BJ (cell line): ENCODE measurements around the gene CTNNBIP1. TPM values are rescaled to one million over a fixed set of nuclear protein-coding genes. Genes with fewer than 3 reads are reported as not detected.

Experiments used
- CTCF ChIA-PET: fragments of 350-600 bp; formaldehyde crosslinking; extraction: SDS; loops from one replicate; lab custom pipeline; 2021; ENCODE audit warnings: antibody characterized with exemption, inconsistent platforms; lab: Yijun Ruan, JAX
- POLR2A ChIA-PET: fragments of 300-600 bp; sonication (Branson Sonifier 250); formaldehyde crosslinking; extraction: SDS; loops from one replicate; lab custom pipeline; 2021; ENCODE audit warnings: antibody characterized with exemption; lab: Charles Lee
- DNase-seq: peaks from one replicate; pipeline ENCODE4 v3.0.0-alpha.2; 2011; ENCODE audit warnings: low read depth
- H3K27me3 ChIP-seq: 2 replicates; pipeline ENCODE4 v1.6.0; 2011; ENCODE audit warnings: low read length; ENCODE audit not compliant: control insufficient read depth, insufficient read depth
- H3K36me3 ChIP-seq: 2 replicates; pipeline ENCODE4 v1.5.1; 2011; ENCODE audit warnings: low read length; ENCODE audit not compliant: control insufficient read depth, insufficient read depth
- H3K4me3 ChIP-seq: 2 replicates; pipeline ENCODE4 v1.5.1; 2011; ENCODE audit warnings: low read depth, mild to moderate bottlenecking, control low read depth, low read length
- CTCF ChIP-seq: IDR thresholded peaks from 2 replicates; pipeline ENCODE4 v1.5.1; 2011; ENCODE audit warnings: low read depth, mild to moderate bottlenecking, control low read depth, inconsistent platforms, low read length, moderate library complexity; ENCODE audit not compliant: insufficient read depth
- polyA plus RNA-seq: library from polyadenylated mRNA; depleted of rRNA; stranded (reverse); fragments of >200 nt; gene quantifications from 2 replicates; pipeline ENCODE4 v1.2.3, GENCODE V29; 2011

Gene CTNNBIP1
- polyA plus RNA-seq, 1 experiment = 25.5 TPM

DNA sequence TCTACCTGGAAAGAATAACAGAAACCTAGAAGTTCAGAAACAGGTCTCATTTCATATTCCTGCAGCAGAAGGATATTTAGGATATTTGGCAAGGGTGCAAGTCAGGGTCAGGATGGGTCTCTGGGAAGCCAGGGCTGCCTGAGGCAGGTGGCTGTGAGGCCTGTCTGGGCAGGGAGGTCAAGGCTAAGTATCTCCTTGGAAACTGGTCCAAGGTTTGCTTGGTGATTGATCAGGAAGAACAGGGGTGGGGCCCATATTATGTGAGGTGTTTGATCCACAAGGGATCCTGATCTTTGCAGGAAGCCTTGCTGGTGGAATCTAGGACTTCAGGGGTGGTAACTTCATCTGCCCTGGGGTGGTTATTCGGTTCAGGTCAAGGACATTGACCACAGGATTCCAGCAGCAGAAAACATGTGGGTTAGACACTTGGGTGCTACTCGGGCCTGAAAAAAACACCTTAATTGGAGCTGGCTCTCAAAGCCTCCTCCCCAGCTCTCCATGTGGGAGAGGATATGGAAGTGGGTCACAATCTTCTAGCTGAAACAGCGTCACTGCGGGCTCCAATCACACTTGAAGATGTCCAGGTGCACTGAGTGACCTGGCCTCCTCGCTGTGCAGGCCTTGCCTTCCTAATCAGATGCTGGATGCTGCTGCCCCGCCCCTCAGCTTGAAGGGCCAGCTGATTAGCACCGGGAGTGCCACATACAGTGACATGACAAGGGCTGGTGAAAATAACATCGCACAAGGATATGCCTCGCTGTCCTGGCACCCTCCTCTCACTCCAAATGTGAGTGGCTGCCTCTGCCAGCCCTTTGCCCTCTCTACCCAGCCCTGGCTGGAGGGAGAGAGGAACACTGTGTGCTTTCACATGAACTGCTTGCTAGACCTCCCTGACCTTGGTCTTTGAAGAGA is 8.7 kb downstream of the CTNNBIP1 start:
- no peak for DNase-seq

DNA sequence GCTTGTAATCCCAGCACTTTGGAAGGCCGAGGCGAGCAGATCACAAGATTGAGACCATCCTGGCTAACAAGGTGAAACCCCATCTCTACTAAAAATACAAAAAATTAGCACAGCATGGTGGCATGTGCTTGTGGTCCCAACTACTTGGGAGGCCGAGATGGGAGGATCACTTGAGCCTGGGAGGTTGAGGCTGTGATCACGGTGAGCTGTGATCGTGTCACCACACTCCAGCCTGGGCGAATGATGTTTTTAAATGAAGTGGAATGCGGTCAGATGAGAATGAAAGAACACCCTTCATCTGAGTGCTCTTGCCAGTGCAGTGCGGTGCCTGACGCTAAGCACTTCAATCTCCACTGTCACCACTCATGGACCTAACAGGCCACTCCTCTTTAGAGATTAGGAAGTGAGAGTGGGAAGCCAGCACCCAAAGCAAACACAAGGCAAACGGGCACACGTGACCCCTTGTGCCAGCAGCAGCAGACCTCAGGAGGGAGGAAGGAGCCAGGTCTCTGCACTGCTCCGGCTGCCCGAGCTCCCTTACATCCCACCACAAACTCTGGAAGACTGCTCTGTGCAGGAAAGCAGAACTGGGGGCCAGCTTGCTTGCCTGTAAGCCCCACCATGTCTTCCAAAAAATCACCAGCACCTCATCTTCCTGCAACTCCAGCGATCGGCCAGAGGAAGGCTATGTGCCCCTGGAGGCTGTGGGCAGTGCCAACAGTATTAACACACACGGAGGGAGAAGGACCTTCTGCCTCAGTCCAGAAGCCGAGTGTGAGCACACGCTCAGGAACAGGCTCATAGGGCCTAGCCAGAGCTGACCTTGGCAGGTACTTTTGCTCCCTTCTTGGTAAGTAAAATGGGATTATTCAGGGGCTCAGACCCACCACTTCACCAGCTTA is 9.7 kb downstream of the CTNNBIP1 start:
- no peak for TF ChIP-seq CTCF
- ChIA-PET POLR2A (no interaction called here), CTCF (no interaction called here)
- Histone ChIP-seq H3K36me3 (no peaks in the 10 kb centered on the region), H3K4me3 (no peak overlapping the region), H3K27me3 (no peaks in the 10 kb centered on the region)
- no peak for DNase-seq

More for the DNA sequence above, 8.7 kb downstream of the CTNNBIP1 start:
- ChIA-PET POLR2A (no interaction called here), CTCF (no interaction called here)
- Histone ChIP-seq H3K4me3 (no peak overlapping the region), H3K27me3 (no peaks in the 10 kb centered on the region), H3K36me3 (no peaks in the 10 kb centered on the region)
- no peak for TF ChIP-seq CTCF

GRCh38 chr1:9894115-9894514 is 16.0 kb downstream of the CTNNBIP1 start:
- ChIA-PET CTCF (interaction anchor here (0.7 to 1.3 kb wide), 2 partner anchors 20 to 451 kb away, joined by 3 to 4 read pairs; no protein-coding TSS in a partner anchor), POLR2A (interaction anchor here (0.6 kb wide), 1 partner anchor 399 kb away, joined by 6 read pairs; no protein-coding TSS in a partner anchor)
- Histone ChIP-seq H3K27me3 (no peaks in the 10 kb centered on the region), H3K36me3 (no peaks in the 10 kb centered on the region), H3K4me3 (no peak overlapping the region)
- DNase-seq = no peak
- no peak for TF ChIP-seq CTCF

DNA sequence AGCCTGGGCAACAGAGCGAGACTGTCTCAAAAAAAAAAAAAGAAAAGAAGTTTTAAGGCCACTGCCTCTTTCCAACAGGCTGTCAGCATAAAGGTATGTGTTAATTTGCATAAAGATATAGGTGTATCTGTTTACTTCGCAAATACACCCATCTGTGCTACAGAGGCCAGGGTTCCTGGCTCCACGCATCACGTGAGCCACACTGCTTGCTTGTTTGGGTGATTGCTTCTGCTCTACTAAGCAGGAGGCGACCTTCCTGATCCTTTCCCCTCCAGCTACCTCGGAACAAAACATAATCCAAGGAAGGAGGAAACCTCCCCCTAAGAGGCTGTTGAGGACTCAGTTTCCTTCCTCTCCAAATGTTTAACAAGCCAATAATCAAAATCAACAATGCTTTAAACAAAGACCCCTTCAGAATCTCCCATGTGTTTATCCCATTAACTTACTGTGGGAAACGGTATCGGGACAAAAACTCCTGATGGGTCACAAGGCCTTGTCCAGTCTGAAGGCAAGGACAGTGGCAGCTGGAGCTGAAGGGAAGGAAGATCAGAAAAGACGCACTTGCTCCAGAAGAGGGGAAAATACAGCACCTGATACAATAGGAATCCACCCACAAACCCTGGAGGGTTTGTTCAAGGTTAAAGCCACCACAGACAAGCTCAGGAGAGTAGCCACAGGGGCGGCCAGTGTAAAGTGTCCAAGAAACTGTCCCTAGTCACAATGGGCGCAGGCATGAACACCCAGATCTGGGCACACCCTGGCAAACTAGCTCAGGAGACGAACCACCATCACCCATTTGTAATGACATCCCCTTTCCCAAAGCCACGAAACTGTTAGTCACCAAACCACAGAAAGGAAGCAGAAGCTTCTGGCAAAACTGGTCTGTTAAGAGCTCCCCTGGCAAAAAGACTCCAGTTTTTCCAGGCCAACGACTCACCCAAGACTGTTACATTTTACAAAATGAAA is 17.2 kb downstream of the CTNNBIP1 start:
- ChIA-PET POLR2A (interaction anchor here (0.6 kb wide), 1 partner anchor 181 kb away, joined by 20 read pairs; no protein-coding TSS in a partner anchor), CTCF (interaction anchor here (1.4 kb wide), 1 partner anchor 57 kb away, joined by 4 read pairs; no protein-coding TSS in a partner anchor)
- H3K27me3 ChIP-seq = no peaks in the 10 kb centered on the region
- no peak for TF ChIP-seq CTCF
- DNase-seq = no peak
- H3K4me3 ChIP-seq = no peak overlapping the region
- no peaks in the 10 kb centered on the region for H3K36me3 ChIP-seq
